HepG2 (cell line): ENCODE measurements around the gene IL17RC. TPM values are rescaled to one million over a fixed set of nuclear protein-coding genes. Genes with fewer than 3 reads are reported as not detected.

Experiments used
- AHDC1 ChIP-seq: sonication (generic); formaldehyde crosslinking; IDR thresholded peaks from 2 replicates; pipeline ENCODE4 v1.5.1; 2020; ENCODE audit warnings: mild to moderate bottlenecking, missing genetic modification reagents, borderline replicate concordance
- KIAA2018 ChIP-seq: sonication (generic); formaldehyde crosslinking; IDR thresholded peaks from 2 replicates; pipeline ENCODE4 v1.5.0; 2020; ENCODE audit warnings: mild to moderate bottlenecking, missing genetic modification reagents, borderline replicate concordance
- MATR3 ChIP-seq: sonication (generic); formaldehyde crosslinking; IDR thresholded peaks from 2 replicates; pipeline ENCODE4 v1.4.0; 2020; ENCODE audit warnings: missing genetic modification reagents
- POGZ ChIP-seq: sonication (generic); formaldehyde crosslinking; IDR thresholded peaks from 2 replicates; pipeline ENCODE4 v1.4.0; 2020; ENCODE audit warnings: mild to moderate bottlenecking, missing genetic modification reagents
- SOX13 ChIP-seq, 3 experiments: fragments of 450-650 bp in 1 of 3; sonication (generic) in 1 of 3; formaldehyde crosslinking in 1 of 3; IDR thresholded peaks in 2 of 3; conservative IDR thresholded peaks in 1 of 3; 2 replicates each; pipeline versions ENCODE4 v1.5.0 to v1.6.1; 2016 to 2020; ENCODE audit warnings: antibody characterized with exemption in 1 of 3, mild to moderate bottlenecking in 1 of 3, missing compliant biosample characterization in 1 of 3, missing genetic modification reagents in 1 of 3, moderate library complexity in 1 of 3
- TFAP4 ChIP-seq: sonication (generic); IDR thresholded peaks from 2 replicates; pipeline ENCODE4 v1.6.1; 2016; ENCODE audit warnings: low read depth, borderline replicate concordance
- ZNF546 ChIP-seq: sonication (generic); formaldehyde crosslinking; conservative IDR thresholded peaks from 2 replicates; pipeline ENCODE4 v1.8.1; 2023; ENCODE audit warnings: mild to moderate bottlenecking, missing genetic modification reagents
- ZNF672 ChIP-seq: sonication (generic); formaldehyde crosslinking; IDR thresholded peaks from 2 replicates; pipeline ENCODE4 v1.8.1; 2022; ENCODE audit warnings: missing genetic modification reagents
- ZNF83 ChIP-seq: sonication (generic); formaldehyde crosslinking; IDR thresholded peaks from 2 replicates; pipeline ENCODE4 v1.4.0; 2020; ENCODE audit warnings: missing genetic modification reagents, mild to moderate bottlenecking, borderline replicate concordance
- polyA plus RNA-seq, 8 experiments: library from polyadenylated mRNA; depleted of rRNA in 3 of 8; stranded (reverse) in 7 of 8; unstranded in 1 of 8; fragments of >200 nt; fragmentation: Illumina TruSeq in 4 of 8; extraction: Trizol in 4 of 8; gene quantifications; 2 replicates each; pipeline versions ENCODE4 v1.2.1 to v1.2.3, GENCODE V29; 2011 to 2016; ENCODE audit warnings: low read depth in 4 of 8, missing spikeins in 1 of 8, mixed read lengths in 1 of 8; ENCODE audit not compliant: insufficient read depth in 1 of 8
- total RNA-seq, 5 experiments: library from RNA; depleted of rRNA; stranded (reverse); fragments of >200 nt; fragmentation: Illumina TruSeq; extraction: Trizol; gene quantifications; 2 replicates each; pipeline ENCODE4 v1.2.3, GENCODE V29; 2016; ENCODE audit warnings: low read depth in 1 of 5

Gene IL17RC
- total and polyA plus RNA-seq, 2 of the 13 experiments (the other 11 are each of a cell fraction or from before 2014, with no cell fraction given): 20.7 to 24.0 TPM

- no peak for TF ChIP-seq KIAA2018
- no peak for TF ChIP-seq SOX13 (IDR thresholded peaks at IDR 0.05)
- TF ChIP-seq SOX13 (CRISPR knock-in tag; conservative IDR thresholded peaks at IDR 0.05 in 1 of 2, IDR thresholded peaks at IDR 0.05 in 1 of 2): peak in 1 of 2 experiments; percentile 25; a peak in 1 of 4 replicates
- no peak for TF ChIP-seq ZNF672
- no peak for TF ChIP-seq ZNF546 (CRISPR knock-in tag)
- no peak for TF ChIP-seq POGZ (CRISPR knock-in tag)
- TF ChIP-seq ZNF83 (CRISPR knock-in tag): no peak
- TF ChIP-seq AHDC1 (CRISPR knock-in tag): no peak
- TF ChIP-seq TFAP4: no peak
- no peak for TF ChIP-seq MATR3 (CRISPR knock-in tag)
These were observed 18.2 kb upstream of the IL17RC start (continued) for GRCh38 chr3:9898467-9899241.
